ENCODE data around the gene BAMBI. TPM values are rescaled to one million over a fixed set of nuclear protein-coding genes. Genes with fewer than 3 reads are reported as not detected.

The BAMBI gene
- total RNA-seq, 1 experiment from 2014 or later = 3.3 TPM

DNA sequence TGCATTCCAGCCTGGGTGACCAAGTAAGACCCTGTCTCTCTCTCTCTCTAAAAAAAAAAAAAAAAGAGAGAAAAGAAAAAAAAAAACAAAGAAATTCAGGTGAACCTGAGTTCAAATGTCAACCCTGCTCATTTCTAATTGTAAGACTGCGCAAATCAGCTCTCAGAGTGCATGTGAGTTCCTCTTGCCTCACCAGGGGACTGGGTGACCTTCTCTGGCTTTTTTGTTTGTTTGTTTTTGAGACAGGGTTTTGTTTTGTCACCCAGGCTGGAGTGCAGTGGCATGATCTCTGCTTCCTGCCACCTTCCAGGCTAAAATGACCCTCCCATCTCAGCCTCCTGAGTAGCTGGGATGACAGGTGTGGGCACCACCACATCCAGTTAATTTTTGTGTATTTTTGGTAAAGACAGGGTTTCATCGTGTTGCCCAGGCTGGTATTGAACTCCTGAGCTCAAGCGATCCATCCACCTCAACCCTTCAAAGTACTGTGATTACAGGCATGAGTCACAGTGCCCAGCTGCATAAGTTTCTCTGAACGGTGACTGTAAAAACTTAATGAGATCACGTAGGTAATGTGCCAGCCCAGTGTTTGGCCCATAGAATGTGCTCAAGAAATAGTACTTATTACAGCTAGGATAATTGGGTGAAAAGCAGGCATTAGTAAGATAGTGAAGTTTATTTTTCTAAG is 45.3 kb upstream of the BAMBI start:
- ChIA-PET POLR2A (ENCODE audit: unreplicated experiment) (no interaction called here), CTCF (no interaction called here)
- H4K20me1 ChIP-seq (ENCODE audit: insufficient read depth) = no peaks in the 10 kb centered on the region
- no peak for TF ChIP-seq EZH2 (IDR thresholded peaks at IDR 0.05; ENCODE audit: low read depth)
- TF ChIP-seq CTCF (conservative IDR thresholded peaks at IDR 0.05) = no peak
- H3K9me3 ChIP-seq (ENCODE audit: insufficient read depth, low read depth) = no peaks in the 10 kb centered on the region
- H3K4me1 ChIP-seq (replicated peaks; ENCODE audit: insufficient read depth) = peaks cover 7% of the 10 kb centered on the region; the same call in 1 of the 2 replicates
- no TSS peak for BruUV-seq (replicated peaks)
- H3K27ac ChIP-seq = no peak overlapping the region
- no peaks in the 10 kb centered on the region for H3K9me2 ChIP-seq (ENCODE audit: insufficient read depth)
- no peaks in the 10 kb centered on the region for H3K36me3 ChIP-seq (ENCODE audit: low read depth)
- no peaks in the 10 kb centered on the region for H3K27me3 ChIP-seq (ENCODE audit: insufficient read depth, low read depth)
- intact Hi-C loops (cut with micrococcal nuclease; ENCODE audit: unreplicated experiment) = no loop called here
- no peak overlapping the region for H2AFZ ChIP-seq
- no peaks in the 10 kb centered on the region for H3K79me2 ChIP-seq (ENCODE audit: low read depth)
- H3K4me2 ChIP-seq = no peak overlapping the region
- H3K4me3 ChIP-seq = no peak overlapping the region
- DNase-seq = no peak
- H3F3A ChIP-seq (ENCODE audit: insufficient read depth, low read depth) = no peaks in the 10 kb centered on the region

DNA sequence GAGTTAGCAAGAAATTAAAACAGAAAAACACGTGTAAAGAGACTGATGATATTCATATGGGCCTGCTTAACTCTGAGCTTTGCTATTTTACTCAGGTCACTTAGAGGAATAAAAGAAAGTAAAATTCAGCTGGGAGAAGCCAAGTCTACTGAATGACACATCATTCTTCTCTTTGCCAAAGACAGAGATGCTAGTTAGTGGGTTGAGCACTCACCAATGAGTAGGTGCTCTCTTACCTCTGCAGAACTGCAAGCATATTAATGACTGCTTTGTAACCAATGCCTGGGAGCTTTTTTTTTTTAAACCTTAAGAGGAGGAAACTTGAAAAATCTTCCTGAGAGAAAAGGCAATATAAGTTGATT is 44.8 kb upstream of the BAMBI start:
- H3K4me1 ChIP-seq (replicated peaks; ENCODE audit: insufficient read depth) = peaks cover 7% of the 10 kb centered on the region; the same call in 1 of the 2 replicates
- no peaks in the 10 kb centered on the region for H3K9me3 ChIP-seq (ENCODE audit: insufficient read depth, low read depth)
- ChIA-PET CTCF (no interaction called here), POLR2A (ENCODE audit: unreplicated experiment) (no interaction called here)
- no peak overlapping the region for H3K4me2 ChIP-seq
- H3K27me3 ChIP-seq (ENCODE audit: insufficient read depth, low read depth) = no peaks in the 10 kb centered on the region
- H4K20me1 ChIP-seq (ENCODE audit: insufficient read depth) = no peaks in the 10 kb centered on the region
- no peaks in the 10 kb centered on the region for H3K36me3 ChIP-seq (ENCODE audit: low read depth)
- H3F3A ChIP-seq (ENCODE audit: insufficient read depth, low read depth) = no peaks in the 10 kb centered on the region
- BruUV-seq (replicated peaks) = no TSS peak
- H3K27ac ChIP-seq = no peak overlapping the region
- H3K79me2 ChIP-seq (ENCODE audit: low read depth) = no peaks in the 10 kb centered on the region
- no peak for TF ChIP-seq EZH2 (IDR thresholded peaks at IDR 0.05; ENCODE audit: low read depth)
- no peak for TF ChIP-seq CTCF (conservative IDR thresholded peaks at IDR 0.05)
- no peak overlapping the region for H2AFZ ChIP-seq
- H3K9me2 ChIP-seq (ENCODE audit: insufficient read depth) = no peaks in the 10 kb centered on the region
- no peak overlapping the region for H3K4me3 ChIP-seq
- intact Hi-C loops (cut with micrococcal nuclease; ENCODE audit: unreplicated experiment) = no loop called here
- DNase-seq = no peak

DNA sequence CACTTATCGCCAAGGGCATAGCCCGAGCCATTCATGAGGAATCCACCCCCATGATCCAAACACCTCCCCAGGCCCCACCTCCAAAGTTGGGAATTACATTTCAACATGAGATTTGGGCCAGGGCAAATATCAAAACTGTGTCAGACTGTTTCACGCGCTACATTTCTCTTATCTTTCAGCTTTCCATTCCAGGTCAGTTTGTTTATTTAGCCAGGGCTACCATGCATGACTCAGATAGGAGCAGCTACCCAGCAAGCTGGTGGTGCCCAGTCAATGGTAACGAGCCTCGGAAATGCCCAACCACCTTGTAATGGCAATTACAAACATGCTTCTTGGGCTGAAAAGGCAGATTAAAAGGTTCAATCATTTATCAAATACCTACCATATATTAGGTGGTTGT is 43.6 kb upstream of the BAMBI start:
- Histone ChIP-seq H3K27me3 (ENCODE audit: insufficient read depth, low read depth) (no peaks in the 10 kb centered on the region), H3F3A (ENCODE audit: insufficient read depth, low read depth) (no peaks in the 10 kb centered on the region), H3K9me2 (ENCODE audit: insufficient read depth) (no peaks in the 10 kb centered on the region), H3K9me3 (ENCODE audit: insufficient read depth, low read depth) (no peaks in the 10 kb centered on the region), H3K27ac (no peak overlapping the region), H3K4me3 (no peak overlapping the region), H3K36me3 (ENCODE audit: low read depth) (no peaks in the 10 kb centered on the region), H4K20me1 (ENCODE audit: insufficient read depth) (no peaks in the 10 kb centered on the region), H2AFZ (no peak overlapping the region), H3K4me1 (replicated peaks; ENCODE audit: insufficient read depth) (0 out of 2 replicates have a peak, but pooled peaks cover under 1% of the 10 kb centered on the region), H3K79me2 (ENCODE audit: low read depth) (no peaks in the 10 kb centered on the region), H3K4me2 (no peak overlapping the region)
- ChIA-PET POLR2A (ENCODE audit: unreplicated experiment) (no interaction called here), CTCF (no interaction called here)
- BruUV-seq (replicated peaks) = no TSS peak
- intact Hi-C loops (cut with micrococcal nuclease; ENCODE audit: unreplicated experiment) = no loop called here
- DNase-seq = peak in 1 of 2 experiments; percentile 9
- TF ChIP-seq EZH2 (IDR thresholded peaks at IDR 0.05; ENCODE audit: low read depth) (no peak), CTCF (conservative IDR thresholded peaks at IDR 0.05) (no peak)

Measured in PC-9 (cell line).